GM04504 (cell line): ENCODE results near the gene SLC30A5.
"Not testable (repeated sequence)": the region's sequence is repeated elsewhere in the genome, so short reads cannot be mapped to it uniquely, and the experiment has no call there.

Source experiments
- DNase-seq: peaks from one replicate; pipeline ENCODE4 v3.0.0-alpha.2; 2012; ENCODE audit warnings: low read depth

SLC30A5 gene

DNA sequence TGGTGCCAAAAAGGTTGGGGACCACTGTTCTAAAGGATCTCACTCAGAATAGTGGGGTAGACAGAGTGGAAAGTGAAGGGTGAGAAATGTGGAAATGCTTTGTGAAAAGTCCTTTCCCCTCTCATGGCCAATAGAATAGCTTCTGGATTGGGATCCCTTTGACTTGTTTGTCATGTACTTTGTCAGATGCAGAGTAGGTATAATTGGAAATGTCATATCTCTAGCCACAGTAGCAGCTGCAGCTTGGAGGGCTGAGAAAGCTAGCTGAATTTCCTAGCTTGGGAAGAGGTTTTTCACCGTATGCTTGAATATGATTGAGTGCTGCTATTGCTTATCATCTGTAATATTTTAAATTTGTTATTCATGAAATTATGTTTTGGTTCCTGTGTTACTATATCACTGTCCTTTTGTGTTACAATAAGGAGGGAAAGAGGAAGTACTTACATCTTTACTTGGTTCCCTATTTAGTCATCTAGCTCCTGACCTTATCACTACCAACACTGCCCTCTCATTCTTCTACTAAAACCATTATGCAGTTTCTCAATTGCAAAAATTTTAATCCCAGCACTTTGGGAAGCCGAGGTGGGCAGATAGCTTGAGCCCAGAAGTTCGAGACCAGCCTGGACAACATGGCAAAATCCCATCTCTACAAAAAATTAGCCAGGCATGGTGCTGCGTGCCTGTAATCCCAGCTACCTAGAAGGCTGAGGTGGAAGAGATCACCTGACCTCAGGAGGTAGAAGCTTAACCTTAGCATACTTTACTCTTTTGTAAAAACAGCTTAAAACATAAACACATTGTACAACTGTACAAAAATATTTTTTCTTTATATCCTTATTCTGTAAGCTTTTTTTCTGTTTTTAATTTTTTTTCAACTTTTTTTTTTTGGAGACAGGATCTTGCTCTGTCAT lies 12.4 kb downstream of the SLC30A5 start:
- no peak for DNase-seq

DNA sequence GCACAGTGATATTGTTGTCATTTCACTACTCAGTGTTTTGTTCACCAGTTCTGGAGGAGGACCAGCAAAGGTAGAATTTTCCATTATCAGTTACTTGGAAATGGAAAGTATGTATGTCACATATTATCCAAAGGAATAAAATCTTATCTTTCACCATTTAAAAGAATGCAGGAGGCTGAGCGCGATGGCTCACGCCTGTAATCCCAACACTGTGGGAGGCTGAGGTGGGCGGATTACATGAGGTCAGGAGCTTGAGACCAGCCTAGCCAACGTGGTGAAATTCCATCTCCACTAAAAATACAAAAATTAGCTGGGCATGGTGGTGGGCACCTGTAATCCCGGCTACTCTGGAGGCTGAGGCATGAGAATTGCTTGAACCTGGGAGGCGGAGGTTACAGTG lies 14.6 kb downstream of the SLC30A5 start:
- DNase-seq, result not testable (repeated sequence)

DNA sequence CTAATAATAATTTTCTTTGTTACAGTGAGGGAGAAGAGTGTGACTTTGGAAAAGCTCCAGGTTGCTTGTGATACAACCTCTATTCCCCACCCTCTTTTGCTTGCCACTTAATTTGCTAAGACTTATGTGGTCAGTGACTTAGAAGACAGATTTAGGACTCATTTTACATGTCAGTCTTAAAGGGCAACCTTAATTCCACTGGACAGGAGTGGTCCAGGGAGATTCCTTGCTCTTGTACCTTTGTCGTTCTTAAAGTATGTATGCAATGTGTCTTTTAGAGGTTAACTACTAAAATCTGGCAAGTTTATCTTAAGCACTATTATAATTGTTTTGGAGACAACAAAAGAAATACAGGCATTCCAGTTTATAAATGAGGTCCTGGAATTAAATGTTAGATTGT lies 20.0 kb downstream of the SLC30A5 start:
- no peak for DNase-seq

DNA sequence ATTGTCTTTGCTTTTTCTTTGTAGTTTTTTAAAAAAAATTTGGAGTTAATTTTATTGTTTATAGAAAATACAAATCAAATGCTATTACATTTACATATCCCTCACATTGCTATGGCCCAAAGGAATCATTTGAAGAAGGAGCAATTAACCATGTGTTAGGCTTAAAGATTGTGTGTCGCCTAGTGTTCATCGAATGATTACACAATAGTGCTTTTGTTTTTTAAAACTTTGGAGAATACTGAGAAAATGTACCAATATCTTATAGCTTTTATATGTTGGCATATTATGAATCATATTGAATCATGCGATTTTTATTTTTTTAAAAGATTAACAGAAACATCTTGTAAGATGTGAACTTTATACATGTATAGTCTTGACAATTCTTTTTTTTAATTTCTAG lies 21.7 kb downstream of the SLC30A5 start:
- DNase-seq, result no peak

DNA sequence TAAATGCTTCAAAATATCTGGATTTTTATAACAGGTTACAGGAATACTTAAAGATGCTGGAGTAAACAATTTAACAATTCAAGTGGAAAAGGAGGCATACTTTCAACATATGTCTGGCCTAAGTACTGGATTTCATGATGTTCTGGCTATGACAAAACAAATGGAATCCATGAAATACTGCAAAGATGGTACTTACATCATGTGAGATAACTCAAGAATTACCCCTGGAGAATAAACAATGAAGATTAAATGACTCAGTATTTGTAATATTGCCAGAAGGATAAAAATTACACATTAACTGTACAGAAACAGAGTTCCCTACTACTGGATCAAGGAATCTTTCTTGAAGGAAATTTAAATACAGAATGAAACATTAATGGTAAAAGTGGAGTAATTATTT lies 35.6 kb downstream of the SLC30A5 start:
- peak; percentile 51 for DNase-seq

DNA sequence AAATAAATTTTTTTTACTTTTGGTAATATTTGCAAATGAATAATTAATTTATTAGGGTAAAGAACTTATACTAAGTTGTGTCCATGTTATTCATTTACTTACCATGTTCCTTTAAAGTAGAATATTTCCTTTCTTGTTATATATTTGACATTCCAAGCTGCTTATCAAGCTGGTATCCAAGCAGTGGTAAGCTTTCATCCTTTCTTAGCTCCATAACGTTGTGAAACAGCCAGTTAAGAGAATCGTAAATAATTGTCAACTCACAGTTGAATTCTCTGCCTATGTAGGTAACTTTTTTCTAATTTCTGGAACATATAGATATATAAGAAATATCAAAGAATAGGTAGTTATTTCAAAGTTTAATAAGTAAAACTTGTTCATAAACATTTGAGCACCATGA lies 36.4 kb downstream of the SLC30A5 start:
- DNase-seq, result no peak

DNA sequence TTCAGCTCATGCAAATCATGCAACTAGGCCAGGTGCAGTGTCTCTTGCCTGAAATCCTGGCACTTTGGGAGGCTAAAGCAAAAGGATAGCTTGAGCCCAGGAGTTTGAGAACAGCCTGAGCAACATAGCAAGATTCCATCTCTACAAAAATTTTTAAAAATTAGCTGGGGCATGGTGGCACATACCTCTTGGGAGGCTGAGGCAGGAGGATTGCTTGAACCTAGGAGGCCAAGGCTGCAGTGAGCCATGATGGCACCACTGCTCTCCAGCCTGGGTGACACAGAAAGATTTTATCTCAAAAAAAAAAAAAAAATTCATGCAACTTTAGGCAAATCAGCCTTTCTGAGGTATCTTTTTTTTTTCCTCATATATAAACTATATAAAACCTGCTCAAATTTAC lies 37.5 kb downstream of the SLC30A5 start:
- DNase-seq, result no peak

DNA sequence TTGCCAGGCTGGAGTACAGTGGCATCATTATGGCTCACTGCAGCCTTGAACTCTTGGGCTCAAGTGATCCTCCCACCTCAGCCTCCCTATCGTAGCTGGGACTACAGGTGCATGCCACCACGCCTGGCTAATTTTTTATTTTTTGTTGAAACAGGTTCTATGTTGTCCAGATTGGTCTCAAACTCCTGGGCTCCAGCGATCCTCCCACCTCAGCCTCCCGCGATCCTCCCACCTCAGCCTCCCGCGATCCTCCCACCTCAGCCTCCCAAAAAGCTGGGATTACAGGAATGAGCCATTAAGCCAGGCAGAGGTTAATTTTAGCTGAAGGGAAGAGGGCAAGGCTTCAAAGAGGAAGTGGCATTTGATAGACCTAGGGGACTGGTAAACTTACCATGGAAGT lies 40.3 kb downstream of the SLC30A5 start:
- DNase-seq, result no peak

DNA sequence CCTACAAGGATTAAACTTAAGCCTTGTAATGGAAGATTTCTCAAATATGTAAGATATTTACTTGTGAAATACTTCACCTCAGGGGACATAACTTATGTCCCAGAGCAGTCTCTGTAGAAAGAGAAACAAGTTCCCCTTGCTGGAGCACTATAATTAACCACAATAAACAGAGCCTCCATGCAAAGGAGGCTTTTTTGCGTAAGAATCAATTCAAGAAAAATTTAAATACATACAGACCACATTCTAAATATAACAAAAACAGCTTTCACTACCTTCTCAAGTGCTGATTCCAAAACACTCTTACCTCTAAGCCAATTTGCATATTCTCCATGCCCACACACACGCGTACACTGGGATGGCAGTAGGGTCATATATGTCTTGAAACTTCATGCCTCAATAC lies 42.5 kb downstream of the SLC30A5 start:
- peak; percentile 13 for DNase-seq

DNA sequence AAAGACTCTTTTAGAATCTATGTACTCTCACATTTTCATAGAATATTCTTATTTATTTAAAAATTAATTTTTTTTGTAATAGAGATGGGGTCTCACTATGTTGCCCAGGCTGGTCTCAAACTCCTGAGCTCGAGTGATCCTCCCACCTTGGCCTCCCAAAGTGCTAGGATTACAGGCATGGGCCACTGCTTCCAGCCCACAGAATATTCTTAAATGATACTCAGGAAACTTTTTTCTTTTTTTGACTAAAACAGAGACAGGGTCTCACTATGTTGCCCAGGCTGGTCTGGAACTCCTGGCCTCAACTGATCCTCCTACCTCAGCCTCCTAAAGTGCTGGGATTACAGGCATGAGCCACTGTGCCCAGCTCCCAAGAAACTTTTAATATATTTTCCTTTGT lies 43.4 kb downstream of the SLC30A5 start:
- DNase-seq, result not testable (repeated sequence)

DNA sequence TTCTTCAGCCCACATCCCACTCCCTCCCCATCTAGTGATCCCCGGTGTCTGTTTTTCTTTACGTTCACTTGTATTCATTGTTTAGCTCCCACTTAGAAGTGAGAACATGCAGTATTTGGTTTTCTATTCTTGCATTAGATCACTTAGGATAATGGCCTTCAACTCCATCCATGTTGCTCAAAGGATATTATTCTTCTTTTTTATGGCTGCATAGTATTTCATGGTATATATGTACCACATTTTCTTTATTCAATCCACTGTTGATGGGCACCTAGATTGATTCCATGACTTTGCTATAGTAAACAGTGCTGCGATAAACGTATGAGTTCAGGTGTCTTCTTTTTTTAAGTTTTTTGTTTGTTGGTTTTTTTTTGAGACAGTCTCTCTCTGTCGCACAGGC lies 44.0 kb downstream of the SLC30A5 start:
- no peak for DNase-seq

DNA sequence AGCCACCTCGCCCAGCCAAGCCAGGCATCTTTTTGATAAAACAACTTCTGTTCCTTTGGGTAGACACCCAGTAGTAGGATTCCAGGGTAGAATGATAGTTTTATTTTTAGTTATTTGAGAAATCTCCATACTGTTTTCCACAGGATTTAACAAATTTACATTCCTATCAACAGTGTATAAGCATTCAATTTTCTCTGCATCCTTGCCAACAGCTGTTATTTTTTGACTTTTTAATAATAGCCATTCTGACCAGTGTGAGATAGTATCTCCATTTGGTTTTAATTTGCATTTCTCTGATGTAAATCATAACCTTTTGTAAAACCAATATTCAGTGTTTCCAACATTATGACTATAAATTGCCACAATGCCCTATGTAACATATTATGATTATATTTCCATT lies 45.0 kb downstream of the SLC30A5 start:
- DNase-seq, result no peak

DNA sequence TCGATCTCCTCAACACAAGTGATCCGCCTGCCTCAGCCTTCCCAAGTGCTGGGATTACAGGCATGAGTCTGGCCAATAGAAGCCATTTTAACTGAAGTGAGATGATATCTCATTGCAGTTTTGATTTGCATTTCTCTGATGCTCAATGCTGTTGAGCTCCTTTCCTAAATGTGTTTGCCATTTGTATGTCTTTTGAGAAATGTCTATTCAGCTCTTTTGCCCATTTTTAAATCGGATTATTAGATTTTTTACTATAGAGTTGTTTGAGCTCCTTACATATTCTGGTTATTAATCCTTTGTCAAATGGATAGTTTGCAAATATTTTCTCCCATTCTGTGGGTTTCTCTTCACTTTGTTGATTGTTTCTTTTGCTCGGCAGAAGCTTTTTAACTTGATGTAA lies 46.4 kb downstream of the SLC30A5 start:
- DNase-seq, result not testable (repeated sequence)

DNA sequence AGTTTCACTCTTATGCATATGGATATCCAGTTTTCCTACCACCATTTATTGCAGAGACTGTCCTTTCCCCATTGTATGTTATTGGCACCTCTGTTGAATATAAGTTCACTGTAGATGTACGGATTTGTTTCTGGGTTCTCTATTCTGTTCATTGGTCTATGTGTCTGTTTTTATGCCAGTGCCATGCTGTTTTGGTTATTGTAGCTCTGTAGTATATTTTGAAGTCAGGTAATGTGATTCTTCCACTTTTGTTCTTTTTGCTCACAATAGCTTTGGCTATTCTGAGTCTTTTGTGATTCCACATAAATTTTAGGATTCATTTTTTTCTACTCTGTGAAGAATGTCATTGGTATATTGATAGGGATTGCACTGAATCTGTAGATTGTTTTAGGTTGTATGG lies 47.0 kb downstream of the SLC30A5 start:
- DNase-seq, result no peak

DNA sequence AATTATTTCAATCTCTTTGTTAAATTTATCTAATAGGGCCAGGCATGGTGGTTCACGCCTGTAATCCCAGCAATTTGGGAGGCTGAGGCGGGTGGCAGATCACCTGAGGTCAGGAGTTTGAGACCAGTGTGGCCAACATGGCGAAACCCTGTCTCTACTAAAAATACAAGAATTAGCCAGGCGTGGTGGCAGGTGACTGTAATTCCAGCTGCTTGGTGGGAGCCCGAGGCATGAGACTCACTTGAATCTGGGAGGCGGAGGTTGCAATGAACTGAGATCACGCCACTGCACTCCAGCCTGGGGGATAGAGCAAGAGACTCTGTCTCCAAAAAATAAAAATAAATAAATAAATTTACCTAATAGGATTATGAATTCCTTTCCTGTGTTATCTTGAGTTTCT lies 54.8 kb downstream of the SLC30A5 start:
- DNase-seq, result not testable (repeated sequence)

DNA sequence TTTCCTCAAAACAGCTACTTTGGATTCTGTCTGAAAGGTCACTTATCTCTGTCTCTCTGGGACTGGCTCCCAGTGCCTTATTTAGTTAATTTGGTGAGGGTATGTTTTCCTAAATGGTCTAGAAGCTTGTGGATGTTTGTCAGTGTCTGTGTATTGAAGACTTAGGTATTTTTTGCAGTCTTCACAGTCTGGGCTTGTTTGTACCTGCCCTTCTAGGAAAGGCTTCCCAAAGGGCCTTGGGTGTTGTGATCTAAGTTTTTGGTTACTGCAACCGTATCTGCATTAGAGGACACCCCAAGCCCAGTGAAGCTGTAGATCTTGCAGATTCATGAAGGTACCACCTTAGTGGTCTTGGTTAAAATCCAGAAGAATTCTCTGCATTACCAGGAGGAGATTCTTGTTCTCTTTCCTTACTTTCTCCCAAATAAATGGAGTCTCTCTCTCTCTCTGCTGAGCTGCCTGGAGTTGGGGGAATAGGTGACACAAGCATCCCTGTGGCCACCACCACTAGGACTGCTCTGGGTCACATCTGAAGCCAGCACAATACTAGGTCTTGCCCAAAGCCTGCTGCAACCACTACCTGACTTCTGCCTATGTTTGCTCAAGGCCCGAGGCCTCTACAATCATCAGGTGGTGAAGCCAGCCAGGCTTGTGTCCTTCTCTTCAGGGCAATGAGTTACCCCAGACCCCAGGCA lies 55.3 kb downstream of the SLC30A5 start:
- DNase-seq, result no peak

DNA sequence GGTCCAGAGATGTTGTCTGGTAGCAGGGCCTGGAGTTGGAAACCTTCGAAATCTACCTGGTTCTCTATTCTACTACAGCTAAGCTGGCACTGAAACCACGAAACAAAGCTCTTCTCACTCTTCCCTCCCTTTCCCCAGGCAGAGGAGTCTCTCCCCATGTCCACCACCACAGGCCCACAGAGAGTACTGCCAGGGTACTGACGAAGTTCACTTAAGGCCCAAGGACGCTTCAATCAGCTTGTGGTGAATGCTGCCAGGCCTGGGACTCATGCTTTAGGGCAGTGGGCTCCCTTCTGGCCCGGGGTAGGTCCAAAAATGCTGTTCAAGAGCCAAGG lies 55.8 kb downstream of the SLC30A5 start:
- no peak for DNase-seq

DNA sequence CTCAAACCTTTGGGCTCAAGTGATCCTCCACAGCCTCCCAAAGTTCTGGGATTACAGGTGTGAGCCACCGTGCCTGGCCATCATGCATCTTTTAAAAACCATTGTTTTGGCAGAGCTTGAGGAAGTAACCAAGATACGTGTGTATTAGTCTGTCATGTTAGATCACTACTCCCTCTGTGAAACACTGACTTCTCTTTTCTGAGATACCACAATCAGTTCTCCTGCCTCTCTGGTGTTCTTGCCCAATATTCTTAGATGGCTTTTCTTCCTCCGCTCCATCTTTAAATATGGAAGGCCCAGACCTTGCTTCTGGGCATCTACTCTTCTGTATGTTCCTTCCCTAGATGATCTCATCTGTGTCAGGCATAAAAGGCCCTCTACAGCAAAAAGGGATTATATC lies 58.9 kb downstream of the SLC30A5 start:
- no peak for DNase-seq

DNA sequence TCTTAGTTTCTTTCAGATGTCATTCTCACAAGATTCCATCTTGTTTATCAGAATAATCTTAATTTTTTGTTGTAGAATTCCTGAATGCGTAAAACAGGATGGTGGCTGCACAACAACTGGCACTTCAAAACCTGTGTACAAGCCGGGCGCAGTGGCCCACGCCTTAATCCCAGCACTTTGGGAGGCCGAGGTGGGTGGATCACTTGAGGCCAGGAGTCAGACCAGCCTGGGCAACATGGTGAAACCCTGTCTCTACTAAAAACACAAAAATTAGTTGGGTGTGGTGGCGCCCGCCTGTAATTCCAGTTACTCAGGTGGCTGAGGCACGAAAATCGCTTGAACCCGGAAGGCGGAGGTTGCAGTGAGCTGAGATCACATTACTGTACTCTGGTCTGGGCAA lies 62.6 kb downstream of the SLC30A5 start:
- DNase-seq, result no peak

DNA sequence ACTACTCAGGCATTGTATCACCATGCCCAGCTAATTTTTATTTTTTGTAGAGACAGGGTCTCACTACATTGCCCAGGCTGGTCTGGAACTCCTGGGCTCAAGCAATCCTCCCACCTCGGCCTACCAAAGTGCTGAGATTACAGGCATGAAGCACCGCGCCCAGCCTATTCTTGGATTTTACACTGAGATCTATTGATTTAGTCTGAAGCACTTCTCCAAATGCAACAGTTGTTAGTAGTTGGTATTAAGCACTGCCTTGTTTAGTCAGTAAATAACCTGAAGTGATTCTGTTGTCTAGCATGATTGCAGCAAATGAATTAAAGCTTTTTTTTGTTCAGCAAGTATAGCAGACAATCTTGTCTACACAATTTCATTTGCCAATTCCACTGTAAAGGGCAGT lies 64.2 kb downstream of the SLC30A5 start:
- no peak for DNase-seq

DNA sequence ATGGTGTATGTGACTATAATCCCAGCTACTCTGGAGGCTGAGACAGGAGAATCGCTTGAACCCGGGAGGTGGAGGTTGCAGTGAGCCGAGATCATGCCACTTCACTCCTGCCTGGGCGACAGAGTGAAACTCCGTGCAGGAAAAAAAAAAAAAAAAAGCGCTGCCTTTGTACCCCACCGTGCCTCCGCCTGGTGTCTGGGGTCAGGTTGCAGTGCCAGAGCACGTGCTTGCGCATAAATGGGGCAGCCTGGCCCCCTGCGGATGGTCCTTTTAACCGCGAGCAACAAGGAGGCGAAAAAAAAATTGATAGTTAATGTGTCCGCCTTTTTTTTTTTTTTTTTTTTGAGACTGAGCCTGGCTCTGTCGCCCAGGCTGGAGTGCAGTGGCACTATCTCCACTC lies 66.8 kb downstream of the SLC30A5 start:
- no peak for DNase-seq

DNA sequence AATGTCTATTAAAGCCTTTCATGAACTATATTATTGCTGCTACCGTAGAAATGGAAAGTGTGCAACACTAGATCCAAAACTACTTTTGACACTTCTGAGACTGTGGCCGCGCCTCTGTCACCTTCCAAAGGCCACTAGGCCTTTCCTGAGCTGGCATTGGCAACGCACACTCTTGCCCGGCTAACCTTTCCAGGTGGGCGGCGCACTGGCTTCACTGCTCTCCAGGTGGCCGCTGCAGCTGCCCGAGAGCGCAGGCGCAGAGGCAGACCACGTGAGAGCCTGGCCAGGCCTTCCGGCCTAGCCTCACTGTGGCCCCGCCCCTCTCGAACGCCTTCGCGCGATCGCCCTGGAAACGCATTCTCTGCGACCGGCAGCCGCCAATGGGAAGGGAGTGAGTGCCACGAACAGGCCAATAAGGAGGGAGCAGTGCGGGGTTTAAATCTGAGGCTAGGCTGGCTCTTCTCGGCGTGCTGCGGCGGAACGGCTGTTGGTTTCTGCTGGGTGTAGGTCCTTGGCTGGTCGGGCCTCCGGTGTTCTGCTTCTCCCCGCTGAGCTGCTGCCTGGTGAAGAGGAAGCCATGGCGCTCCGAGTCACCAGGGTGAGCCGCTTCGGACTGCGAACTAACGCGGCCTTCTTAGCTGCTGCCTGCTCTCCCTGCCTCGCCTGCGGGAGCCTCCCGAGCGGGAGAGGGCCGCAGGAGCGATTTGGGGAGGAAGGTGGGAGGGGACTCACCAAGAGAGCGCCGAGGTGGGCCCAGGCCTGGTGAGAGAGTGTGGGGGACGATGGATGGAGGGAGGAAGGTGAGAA lies 73.1 kb downstream of the SLC30A5 start, which contains the start of gene CCNB1:
Gene CCNB1, plus strand, starts transcription at position 465 of the 807 bp plus-strand sequence. Its CDS starts 113 bp downstream, at position 578.
- DNase-seq, result peak; percentile 92

DNA sequence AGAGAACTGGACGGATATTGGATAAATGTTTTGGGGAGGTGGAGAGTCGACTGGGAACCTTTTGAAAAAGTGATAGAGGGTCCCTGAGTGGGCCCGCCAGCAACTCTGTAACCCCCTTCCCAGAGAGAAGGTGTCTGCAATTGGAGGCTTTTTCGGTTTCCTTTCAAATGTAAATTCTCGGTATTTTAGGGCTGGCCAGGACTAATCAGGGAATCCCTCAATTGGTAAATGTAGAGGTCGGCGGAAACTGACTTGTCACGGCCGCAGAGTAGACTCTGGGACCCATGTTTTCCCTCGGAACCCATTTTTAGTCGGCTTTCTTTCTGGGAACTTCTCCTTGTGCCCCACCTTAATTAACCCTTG lies 73.7 kb downstream of the SLC30A5 start:
- no peak for DNase-seq
